ENCODE results near the gene MYO1C. TPM values are rescaled to one million over a fixed set of nuclear protein-coding genes. Genes with fewer than 3 reads are reported as not detected.

The MYO1C gene
- total and polyA plus RNA-seq, 9 of the 15 experiments (the other 6 are each of a cell fraction or from before 2014, with no cell fraction given) = 0.46 to 32.5 (median 11.6) TPM

- no peaks in the 10 kb centered on the region for H3K9me1 ChIP-seq (ENCODE audit: control insufficient read depth, insufficient read depth, low read length)
- no peaks in the 10 kb centered on the region for H3K9me3 ChIP-seq (replicated peaks; ENCODE audit: control insufficient read depth, insufficient read depth, low read depth, low read length)
- 93% methylated on average over 15 of the region's 15 CpGs for WGBS (ENCODE audit: insufficient coverage, low coverage, missing lambda C conversion rate)
- H4K20me1 ChIP-seq (replicated peaks; ENCODE audit: control insufficient read depth, insufficient read depth, low read length) = no peaks in the 10 kb centered on the region
- FAIRE-seq = no peak
- in situ Hi-C loops (cut with MboI) (no loop called here), intact Hi-C loops (cut with micrococcal nuclease) (no loop called here)
- no peaks in the 10 kb centered on the region for H3K4me1 ChIP-seq (replicated peaks in 1 of 2; ENCODE audit: control insufficient read depth in 2 of 2, insufficient read depth in 2 of 2, low read length in 2 of 2)
- no peak for TF ChIP-seq RBM17 (IDR thresholded peaks at IDR 0.05; ENCODE audit: borderline replicate concordance, low read depth, low read length)
- TF ChIP-seq RBM39 (optimal IDR thresholded peaks at IDR 0.05; ENCODE audit: low read depth, low read length) = no peak
- no peak for TF ChIP-seq XRCC3 (IDR thresholded peaks at IDR 0.05)
- TF ChIP-seq NR1H2 (CRISPR knock-in tag; IDR thresholded peaks at IDR 0.05) = no peak
- TF ChIP-seq ATF4 (CRISPR knock-in tag; IDR thresholded peaks at IDR 0.05) = no peak
- no peak for TF ChIP-seq IRF2 (CRISPR knock-in tag; IDR thresholded peaks at IDR 0.05)
- no peak for TF ChIP-seq KHSRP (IDR thresholded peaks at IDR 0.05)
- no peak for TF ChIP-seq GATA2 (CRISPR knock-in tag; IDR thresholded peaks at IDR 0.05)
- TF ChIP-seq MAFF (IDR thresholded peaks at IDR 0.05; ENCODE audit: low read length) = no peak
- no peak for TF ChIP-seq L3MBTL2 (IDR thresholded peaks at IDR 0.05)
- no peak for TF ChIP-seq FOXP4 (CRISPR knock-in tag; IDR thresholded peaks at IDR 0.05; ENCODE audit: borderline replicate concordance)
- TF ChIP-seq JUNB (CRISPR knock-in tag; conservative IDR thresholded peaks at IDR 0.05) = no peak
- TF ChIP-seq ARID1B (IDR thresholded peaks at IDR 0.05) = no peak
- no peak for TF ChIP-seq GATAD2A (IDR thresholded peaks at IDR 0.05)
- no peak for TF ChIP-seq E2F3 (CRISPR knock-in tag; IDR thresholded peaks at IDR 0.05)
- ATAC-seq = no peak
- ChIA-PET POLR2A (no interaction called here), CTCF (ENCODE audit: low intra/inter-chr PET ratio) (no interaction called here)
- H3K27me3 ChIP-seq (ENCODE audit: control insufficient read depth in 2 of 2, insufficient read depth in 2 of 2, low read length in 2 of 2) = no peaks in the 10 kb centered on the region
- peaks cover 68% of the 10 kb centered on the region; the same call in 2 of the 3 replicates for H3K36me3 ChIP-seq (ENCODE audit: control insufficient read depth, insufficient read depth, low read length)
- no peaks in the 10 kb centered on the region for H3K79me2 ChIP-seq (ENCODE audit: control insufficient read depth, insufficient read depth, low read length)
- no peak overlapping the region for H3K27ac ChIP-seq (ENCODE audit: extremely low read depth, low read depth, low read length)
- H2AFZ ChIP-seq (ENCODE audit: low read depth, low read length) = no peak overlapping the region
- no peak overlapping the region for H3K4me2 ChIP-seq (ENCODE audit: insufficient read depth, low read length)
- H3K9ac ChIP-seq (ENCODE audit: insufficient read depth in 1 of 2, low read depth in 2 of 2, low read length in 2 of 2) = no peak overlapping the region
- BruUV-seq (replicated peaks) = no TSS peak
- DNase-seq (ENCODE audit: extremely low read depth in 1 of 4, low spot score in 3 of 4) = no peak
- no peak overlapping the region for H3K4me3 ChIP-seq
Observed at GRCh38 chr17:1539811-1540210, 47.3 kb upstream of the MYO1C start.
